Stimulated activated CD4-positive, alpha-beta T cell treated with anti-CD3 and anti-CD28 coated beads, Interleukin-1b, Interleukin-23, amount 100 ng/mL, for 1 hour (primary cell): Measurements from ENCODE around the gene ILK.

Experiments
- DNase-seq, 2 donors: peaks; one replicate each; pipeline ENCODE4 v3.0.0-alpha.2; 2020; ENCODE audit warnings: low read depth in 2 of 2

Gene ILK

GRCh38 chr11:6656936-6657335 is 53.4 kb downstream of the ILK start:
- no peak for DNase-seq

- no peak for DNase-seq
Observed at GRCh38 chr11:6657346-6657745, 53.8 kb downstream of the ILK start.

- no peak for DNase-seq
Observed at GRCh38 chr11:6658647-6659046, 55.1 kb downstream of the ILK start.
